SK-N-SH (cell line): ENCODE measurements around the gene CSTPP1. TPM values are rescaled to one million over a fixed set of nuclear protein-coding genes. Genes with fewer than 3 reads are reported as not detected.

Experiments
- CTCF ChIA-PET: fragments of 300-600, 350-600 bp; formaldehyde crosslinking; extraction: SDS; loops from one replicate; lab custom pipeline; 2021; lab: Yijun Ruan, JAX
- POLR2A ChIA-PET: fragments of 350-600 bp; sonication (Branson Sonifier 250); formaldehyde crosslinking; extraction: SDS; loops from one replicate; lab custom pipeline; 2020; ENCODE audit warnings: antibody characterized with exemption, inconsistent platforms; lab: Yijun Ruan, JAX
- DNase-seq: peaks from one replicate; pipeline ENCODE4 v3.0.0; 2012
- H2AFZ ChIP-seq: fragments of 200-600 bp; sonication (generic); 2 replicates; pipeline ENCODE4 v1.8.1; 2016; ENCODE audit warnings: antibody characterized with exemption, mild to moderate bottlenecking, low read depth
- H3F3A ChIP-seq: fragments of 200-600 bp; sonication (generic); replicated peaks from 2 replicates; pipeline ENCODE3; 2016; ENCODE audit warnings: antibody characterized with exemption, mild to moderate bottlenecking; ENCODE audit not compliant: insufficient read depth
- H3K27ac ChIP-seq, 2 experiments: fragments of 200-500 bp in 1 of 2; fragments of 200-600 bp in 1 of 2; sonication (Bioruptor generic) in 1 of 2; sonication (generic), shearing (Covaris generic) in 1 of 2; 2 replicates each; pipeline versions ENCODE4 v1.5.1 to v1.6.1; 2014 to 2016; ENCODE audit warnings: low read depth in 2 of 2, inconsistent platforms in 1 of 2, low read length in 1 of 2, mild to moderate bottlenecking in 1 of 2, mixed read lengths in 1 of 2
- H3K27me3 ChIP-seq: fragments of 200-600 bp; sonication (generic), shearing (Covaris generic); 2 replicates; pipeline ENCODE4 v1.6.1; 2016; ENCODE audit warnings: mixed run types; ENCODE audit not compliant: insufficient read depth
- H3K36me3 ChIP-seq, 2 experiments: fragments of 200-500 bp in 1 of 2; fragments of 200-600 bp in 1 of 2; sonication (Bioruptor generic) in 1 of 2; sonication (generic) in 1 of 2; replicated peaks in 1 of 2; 2 replicates each; pipeline versions ENCODE3 to v1.5.1; 2014 to 2016; ENCODE audit warnings: low read length in 1 of 2, mild to moderate bottlenecking in 1 of 2; ENCODE audit not compliant: insufficient read depth in 2 of 2, control insufficient read depth in 1 of 2
- H3K4me1 ChIP-seq, 2 experiments: fragments of 200-500 bp in 1 of 2; fragments of 200-600 bp in 1 of 2; sonication (Bioruptor generic) in 1 of 2; sonication (generic), shearing (Covaris generic) in 1 of 2; 2 replicates each; pipeline versions ENCODE4 v1.5.1 to v1.6.1; 2014 to 2016; ENCODE audit warnings: low read depth in 1 of 2, low read length in 1 of 2, mixed run types in 1 of 2; ENCODE audit not compliant: insufficient read depth in 2 of 2, control insufficient read depth in 1 of 2
- H3K4me2 ChIP-seq: fragments of 200-600 bp; sonication (generic), shearing (Covaris generic); 2 replicates; pipeline ENCODE4 v1.6.1; 2017; ENCODE audit warnings: mixed run types
- H3K4me3 ChIP-seq, 2 experiments: fragments of 200-500 bp in 1 of 2; fragments of 200-600 bp in 1 of 2; sonication (Bioruptor generic) in 1 of 2; sonication (generic), shearing (Covaris generic) in 1 of 2; 2 replicates each; pipeline versions ENCODE4 v1.5.1 to v1.8.1; 2014 to 2016; ENCODE audit warnings: low read depth in 2 of 2, inconsistent platforms in 1 of 2, low read length in 1 of 2, mild to moderate bottlenecking in 1 of 2, mixed read lengths in 1 of 2, moderate library complexity in 1 of 2
- H3K79me2 ChIP-seq: fragments of 200-600 bp; sonication (generic); 2 replicates; pipeline ENCODE4 v1.8.1; 2017; ENCODE audit warnings: mild to moderate bottlenecking; ENCODE audit not compliant: insufficient read depth
- H3K9ac ChIP-seq: fragments of 200-600 bp; sonication (generic); 2 replicates; pipeline ENCODE4 v1.6.1; 2017; ENCODE audit warnings: mixed run types
- H3K9me2 ChIP-seq: fragments of 200-600 bp; sonication (generic); 2 replicates; pipeline ENCODE4 v1.6.1; 2017; ENCODE audit warnings: mixed run types
- H3K9me3 ChIP-seq: fragments of 200-600 bp; sonication (generic); 2 replicates; pipeline ENCODE4 v1.6.1; 2017; ENCODE audit warnings: mixed run types, mild to moderate bottlenecking, moderate library complexity
- H4K20me1 ChIP-seq: fragments of 200-600 bp; sonication (generic); 2 replicates; pipeline ENCODE4 v1.6.1; 2017; ENCODE audit warnings: mild to moderate bottlenecking, mixed run types; ENCODE audit not compliant: insufficient read depth
- EP300 ChIP-seq, 2 experiments: IDR thresholded peaks; 2 replicates each; pipeline versions ENCODE4 v1.4.0 to v1.6.1; 2012; ENCODE audit warnings: borderline replicate concordance in 1 of 2, low read depth in 1 of 2, low read length in 1 of 2
- FOSL2 ChIP-seq: IDR thresholded peaks from 2 replicates; pipeline ENCODE4 v1.4.0; 2012; ENCODE audit warnings: low read depth, mild to moderate bottlenecking, moderate library complexity, borderline replicate concordance
- FOXM1 ChIP-seq: IDR thresholded peaks from 2 replicates; pipeline ENCODE4 v1.4.0; 2012; ENCODE audit warnings: low read depth, mild to moderate bottlenecking
- GABPA ChIP-seq: IDR thresholded peaks from 2 replicates; pipeline ENCODE4 v1.4.0; 2012; ENCODE audit warnings: low read depth, mild to moderate bottlenecking
- IRF3 ChIP-seq: fragments of 150-350 bp; IDR thresholded peaks from 2 replicates; pipeline ENCODE4 v1.6.1; 2016; ENCODE audit warnings: mild to moderate bottlenecking, low read depth, low read length
- JUND ChIP-seq: IDR thresholded peaks from 2 replicates; pipeline ENCODE4 v1.4.0; 2012
- NRF1 ChIP-seq: IDR thresholded peaks from 2 replicates; pipeline ENCODE4 v1.6.1; 2012; ENCODE audit warnings: low read depth, mild to moderate bottlenecking, low read length
- PBX3 ChIP-seq: IDR thresholded peaks from 2 replicates; pipeline ENCODE4; 2012
- POLR2AphosphoS5 ChIP-seq: IDR thresholded peaks from 2 replicates; pipeline ENCODE4 v1.6.1; 2012; ENCODE audit warnings: low read depth, low read length
- RCOR1 ChIP-seq: fragments of 150-350 bp; IDR thresholded peaks from 2 replicates; pipeline ENCODE4 v1.6.1; 2017; ENCODE audit warnings: antibody characterized with exemption, low read length
- RFX5 ChIP-seq: IDR thresholded peaks from 2 replicates; pipeline ENCODE4 v1.6.1; 2012; ENCODE audit warnings: mild to moderate bottlenecking, improper control_type of control experiment, low read length
- TCF12 ChIP-seq: IDR thresholded peaks from 2 replicates; pipeline ENCODE4 v1.4.0; 2012
- TEAD4 ChIP-seq: IDR thresholded peaks from 2 replicates; pipeline ENCODE4 v1.4.0; 2012; ENCODE audit warnings: mild to moderate bottlenecking, borderline replicate concordance; ENCODE audit not compliant: insufficient read depth
- USF1 ChIP-seq: IDR thresholded peaks from 2 replicates; pipeline ENCODE4 v1.4.0; 2012; ENCODE audit warnings: low read depth, borderline replicate concordance
- YY1 ChIP-seq: IDR thresholded peaks from 2 replicates; pipeline ENCODE4 v1.4.0; 2012; ENCODE audit warnings: low read depth, mild to moderate bottlenecking
- ZBTB33 ChIP-seq: IDR thresholded peaks from 2 replicates; pipeline ENCODE4 v1.4.0; 2012; ENCODE audit warnings: low read depth, borderline replicate concordance
- WGBS: methylation state at CpG from one replicate; pipeline ENCODE4 v1.1.6; 2017; ENCODE audit warnings: low lambda C conversion rate; 5-methylcytosine and 5-hydroxymethylcytosine counted together
- polyA plus RNA-seq, 3 experiments: library from polyadenylated mRNA; depleted of rRNA; stranded (reverse); fragments of >200 nt; gene quantifications; 2 replicates each; pipeline ENCODE4 v1.2.3, GENCODE V29; 2012

CSTPP1 gene
- polyA plus RNA-seq, 1 of the 3 experiments (the other 2 are of a cell fraction) = 85.7 TPM

- Histone ChIP-seq H3K27me3 (no peaks in the 10 kb centered on the region), H3K79me2 (0 out of 2 replicates have a peak, but pooled peaks cover 4% of the 10 kb centered on the region), H3F3A (no peaks in the 10 kb centered on the region), H3K4me1 (no peaks in the 10 kb centered on the region), H3K4me3 (no peak overlapping the region), H2AFZ (no peak overlapping the region), H4K20me1 (no peaks in the 10 kb centered on the region), H3K36me3 (no peaks in the 10 kb centered on the region), H3K9ac (no peak overlapping the region), H3K9me3 (no peaks in the 10 kb centered on the region), H3K4me2 (no peak overlapping the region), H3K9me2 (no peaks in the 10 kb centered on the region), H3K27ac (no peak overlapping the region)
- WGBS = 92% methylated on average over 1 of the region's 1 CpG
- no peak for TF ChIP-seq POLR2AphosphoS5
- no peak for TF ChIP-seq RFX5
- TF ChIP-seq USF1 = no peak
- no peak for TF ChIP-seq TCF12
- no peak for TF ChIP-seq TEAD4
- no peak for TF ChIP-seq YY1
- TF ChIP-seq PBX3 = no peak
- no peak for TF ChIP-seq IRF3
- TF ChIP-seq RCOR1 = no peak
- no peak for TF ChIP-seq FOXM1
- no peak for TF ChIP-seq JUND
- TF ChIP-seq FOSL2 = no peak
- TF ChIP-seq NRF1 = no peak
- TF ChIP-seq GABPA = no peak
- TF ChIP-seq EP300 (IDR thresholded peaks at IDR 0.05; ENCODE audit: borderline replicate concordance in 1 of 2, low read depth in 1 of 2, low read length in 1 of 2) = no peak
- no peak for TF ChIP-seq ZBTB33
- POLR2A ChIA-PET = no interaction called here
- DNase-seq = no peak
- CTCF ChIA-PET = interaction anchor here (1.4 kb wide), 1 partner anchor 19 kb away, joined by 3 read pairs; no protein-coding TSS in a partner anchor
Observed at GRCh38 chr11:47047972-47048371, 111.4 kb downstream of the CSTPP1 start.
